ENCODE measurements around the gene RTL1. TPM values are rescaled to one million over a fixed set of nuclear protein-coding genes. Genes with fewer than 3 reads are reported as not detected.

The RTL1 gene
- total RNA-seq, 1 experiment from 2014 or later: not detected

Other genes starting within 250 kb of the RTL1 start
- gene DLK1, start 176.8 kb downstream of the RTL1 start, total RNA-seq (2014; rRNA removed; shearing (Covaris generic); ENCODE audit: low replicate concordance): not detected in 2 replicates
- not detected in 2 replicates for gene MEG3, start 77.6 kb downstream of the RTL1 start, total RNA-seq (2014; rRNA removed; shearing (Covaris generic); ENCODE audit: low replicate concordance)

Data from Caki2 (cell line).